Uterus (tissue), 4 donors: ENCODE results near the gene CITED4. TPM values are rescaled to one million over a fixed set of nuclear protein-coding genes. Genes with fewer than 3 reads are reported as not detected.

Source experiments
- DNase-seq, 2 donors: peaks; one replicate each; pipeline ENCODE4 v3.0.0-alpha.2; 2019 to 2020
- H3K27ac ChIP-seq, 2 donors: fragments of 200-600 bp; sonication (generic); 1 replicate in 1 of 2; 2 replicates in 1 of 2; pipeline ENCODE4 v1.5.1; 2016 to 2018
- H3K27me3 ChIP-seq, 2 donors: fragments of 200-600 bp; sonication (generic); one replicate each; pipeline ENCODE4 v1.5.1; 2018 to 2019; ENCODE audit warnings: control low read depth in 1 of 2
- H3K36me3 ChIP-seq, 2 donors: fragments of 200-600 bp; sonication (generic); one replicate each; pipeline ENCODE4 v1.5.1; 2019; ENCODE audit warnings: control low read depth in 1 of 2
- H3K4me1 ChIP-seq, 2 donors: fragments of 200-600 bp; sonication (generic); one replicate each; pipeline ENCODE4 v1.5.1; 2018 to 2019; ENCODE audit warnings: control low read depth in 1 of 2
- H3K4me3 ChIP-seq, 2 donors: fragments of 200-600 bp; sonication (generic); 1 replicate in 1 of 2; 2 replicates in 1 of 2; pipeline ENCODE4 v1.5.1; 2018 to 2019; ENCODE audit warnings: mild to moderate bottlenecking in 1 of 2
- H3K9me3 ChIP-seq, 2 donors: fragments of 200-600 bp; sonication (generic); one replicate each; pipeline ENCODE4 v1.5.1; 2019; ENCODE audit warnings: control low read depth in 1 of 2
- POLR2A ChIP-seq, 2 donors: fragments of 450-650 bp; IDR thresholded peaks; one replicate each; pipeline ENCODE4 v1.6.1; 2016; ENCODE audit warnings: antibody characterized with exemption in 2 of 2, mild to moderate bottlenecking in 1 of 2, moderate library complexity in 1 of 2
- intact Hi-C: fragments of 100-400 bp; cut with DNase I; formaldehyde crosslinking; loops from one replicate; pipeline ENCODE4 v1.15.1; 2023; ENCODE audit warnings: low total_unique reads
- total RNA-seq, 4 donors: library from RNA; depleted of rRNA in 3 of 4; stranded (reverse); fragments of >200 nt in 3 of 4; gene quantifications; one replicate each; pipeline versions ENCODE4 v1.1.0 to v1.2.4, GENCODE V29; 2014 to 2023
- TF ChIP-seq, protein P1 (sequence below), 4 experiments: fragments of 200-600 bp in 2 of 4; fragments of 450-650 bp in 2 of 4; sonication (generic) in 2 of 4; IDR thresholded peaks; one replicate each; pipeline ENCODE4 v1.5.1; 2016 to 2019; ENCODE audit warnings: antibody characterized with exemption in 4 of 4, mild to moderate bottlenecking in 2 of 4, moderate library complexity in 1 of 4
- donor health status: DM: yes; HTN: yes; CAD: no.

The CITED4 gene
- total RNA-seq, 4 donors from 2014 or later = 4.1 to 99.9 (median 19.9) TPM

DNA sequence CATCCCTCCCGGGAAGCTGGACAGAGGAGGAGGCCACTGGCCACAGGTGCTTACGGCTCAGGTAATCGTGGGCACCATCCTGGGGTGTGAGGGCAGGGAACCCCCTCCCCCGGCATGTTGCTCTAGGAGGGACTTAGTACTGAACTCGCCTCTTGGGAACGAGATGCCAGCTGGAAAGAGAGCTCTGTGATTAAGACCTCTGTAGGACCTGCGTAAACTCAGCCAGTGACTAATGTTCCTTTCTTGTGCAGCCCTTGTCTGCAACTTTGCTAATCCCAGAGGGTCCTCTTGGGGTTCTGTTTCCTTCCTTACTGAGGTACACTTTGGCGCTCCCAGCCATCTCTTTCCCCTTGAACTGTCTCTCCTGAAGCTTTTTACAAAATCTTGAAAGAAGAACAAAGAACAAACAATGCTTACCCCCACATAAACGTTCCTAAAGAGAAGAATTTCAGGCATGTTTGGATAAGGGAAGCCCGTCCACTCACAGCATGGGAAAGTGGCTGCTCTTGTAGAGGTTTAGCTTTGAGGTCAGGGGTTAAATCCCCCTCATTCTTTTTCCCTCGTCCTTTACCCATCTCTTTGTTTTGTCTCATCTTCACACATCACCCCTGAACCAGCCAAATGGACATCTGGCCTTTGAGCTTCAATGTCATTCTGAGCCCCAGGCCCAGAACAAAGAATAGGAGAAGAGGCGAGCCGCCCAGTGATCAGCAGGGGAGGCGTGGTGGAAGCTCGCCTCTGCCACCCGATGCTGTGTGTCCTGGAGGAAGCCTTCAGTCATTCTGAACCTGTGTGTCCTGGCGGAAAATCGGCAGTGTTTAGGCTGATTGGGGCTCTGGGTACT, 37.4 kb downstream of the CITED4 start:
- TF ChIP-seq POLR2A (IDR thresholded peaks at IDR 0.05) = no peak
- TF ChIP-seq, protein P1, sequence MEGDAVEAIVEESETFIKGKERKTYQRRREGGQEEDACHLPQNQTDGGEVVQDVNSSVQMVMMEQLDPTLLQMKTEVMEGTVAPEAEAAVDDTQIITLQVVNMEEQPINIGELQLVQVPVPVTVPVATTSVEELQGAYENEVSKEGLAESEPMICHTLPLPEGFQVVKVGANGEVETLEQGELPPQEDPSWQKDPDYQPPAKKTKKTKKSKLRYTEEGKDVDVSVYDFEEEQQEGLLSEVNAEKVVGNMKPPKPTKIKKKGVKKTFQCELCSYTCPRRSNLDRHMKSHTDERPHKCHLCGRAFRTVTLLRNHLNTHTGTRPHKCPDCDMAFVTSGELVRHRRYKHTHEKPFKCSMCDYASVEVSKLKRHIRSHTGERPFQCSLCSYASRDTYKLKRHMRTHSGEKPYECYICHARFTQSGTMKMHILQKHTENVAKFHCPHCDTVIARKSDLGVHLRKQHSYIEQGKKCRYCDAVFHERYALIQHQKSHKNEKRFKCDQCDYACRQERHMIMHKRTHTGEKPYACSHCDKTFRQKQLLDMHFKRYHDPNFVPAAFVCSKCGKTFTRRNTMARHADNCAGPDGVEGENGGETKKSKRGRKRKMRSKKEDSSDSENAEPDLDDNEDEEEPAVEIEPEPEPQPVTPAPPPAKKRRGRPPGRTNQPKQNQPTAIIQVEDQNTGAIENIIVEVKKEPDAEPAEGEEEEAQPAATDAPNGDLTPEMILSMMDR (IDR thresholded peaks at IDR 0.05) = no peak
- Histone ChIP-seq H3K4me1 (no peaks in the 10 kb centered on the region), H3K27ac (no peak overlapping the region), H3K9me3 (no peaks in the 10 kb centered on the region), H3K36me3 (no peaks in the 10 kb centered on the region), H3K4me3 (no peak overlapping the region), H3K27me3 (no peaks in the 10 kb centered on the region)
- DNase-seq = no peak
- intact Hi-C loops = no loop called here

DNA sequence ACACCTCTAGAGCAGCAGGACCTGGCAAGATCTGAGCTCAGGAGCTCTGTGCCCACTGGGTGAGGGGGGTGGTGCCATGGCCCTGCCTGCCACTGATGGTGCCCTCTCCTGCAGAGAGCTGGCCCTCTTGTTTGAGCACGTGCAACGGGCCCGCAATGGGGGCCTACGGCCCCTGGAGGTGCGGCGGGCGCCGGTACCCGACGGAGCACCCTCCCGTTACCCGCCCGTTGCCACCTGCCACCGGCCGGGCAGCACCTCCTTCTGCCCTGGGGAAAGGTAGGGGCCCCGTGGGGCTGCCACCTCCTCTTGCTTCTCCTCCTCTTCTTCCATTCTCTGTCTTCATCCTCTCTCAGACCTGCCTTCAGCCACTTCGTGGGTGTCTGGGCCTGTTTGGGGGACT, 38.2 kb downstream of the CITED4 start:
- Histone ChIP-seq H3K27ac (no peak overlapping the region), H3K9me3 (no peaks in the 10 kb centered on the region), H3K4me3 (no peak overlapping the region), H3K36me3 (no peaks in the 10 kb centered on the region), H3K4me1 (no peaks in the 10 kb centered on the region), H3K27me3 (no peaks in the 10 kb centered on the region)
- no peak for TF ChIP-seq POLR2A (IDR thresholded peaks at IDR 0.05)
- TF ChIP-seq, protein P1 (IDR thresholded peaks at IDR 0.05) = no peak
- no peak for DNase-seq
- intact Hi-C loops = no loop called here

DNA sequence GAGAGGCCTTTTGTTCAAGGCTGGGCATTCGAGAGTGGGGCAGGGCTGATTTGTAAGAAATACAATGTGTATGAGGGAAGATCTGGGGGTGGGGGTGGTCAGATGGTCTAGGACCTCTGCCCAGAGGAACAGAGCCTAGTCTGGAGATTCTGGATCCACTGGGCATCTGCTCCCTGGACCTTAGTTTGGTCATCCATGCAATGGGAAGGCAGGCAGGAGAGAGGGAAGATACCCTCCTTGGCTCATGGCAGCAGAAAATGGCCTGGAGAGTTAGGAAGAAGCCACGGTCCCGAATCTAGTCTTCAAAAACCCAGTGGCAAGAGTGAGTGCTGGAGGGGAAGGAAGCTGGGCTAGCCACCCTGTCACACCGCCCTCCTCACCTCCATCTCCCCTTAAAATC, 38.8 kb downstream of the CITED4 start:
- no peaks in the 10 kb centered on the region for H3K36me3 ChIP-seq
- H3K4me1 ChIP-seq = peaks cover 0 to 2% of the 10 kb centered on the region in 2 donors
- no peak for DNase-seq
- TF ChIP-seq, protein P1 (IDR thresholded peaks at IDR 0.05) = no peak
- no peak for TF ChIP-seq POLR2A (IDR thresholded peaks at IDR 0.05)
- intact Hi-C loops = no loop called here
- no peaks in the 10 kb centered on the region for H3K27me3 ChIP-seq
- H3K4me3 ChIP-seq = no peak overlapping the region
- H3K9me3 ChIP-seq = no peaks in the 10 kb centered on the region
- H3K27ac ChIP-seq = no peak overlapping the region

DNA sequence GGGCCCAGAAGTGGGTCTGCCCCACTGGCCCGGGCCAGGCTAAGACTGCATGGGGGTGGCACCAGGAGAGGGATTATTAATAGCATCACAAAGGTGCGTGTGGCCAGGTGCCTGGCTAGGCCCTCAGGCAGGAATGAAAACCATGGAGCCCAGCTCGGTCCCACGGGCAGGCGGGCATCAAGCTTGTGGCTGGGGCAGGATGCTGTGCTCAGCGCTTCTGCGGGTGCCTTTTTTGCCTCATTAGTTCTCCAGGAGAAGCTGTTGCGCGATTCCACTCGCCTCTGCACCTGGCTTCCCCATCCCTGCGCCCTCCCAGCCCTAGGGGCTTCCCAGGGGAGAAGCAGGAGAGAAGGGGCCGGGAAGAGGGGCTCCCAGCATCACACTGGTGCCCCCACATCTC, 39.3 kb downstream of the CITED4 start:
- TF ChIP-seq POLR2A (IDR thresholded peaks at IDR 0.05) = no peak
- TF ChIP-seq, protein P1 (IDR thresholded peaks at IDR 0.05) = no peak

DNA sequence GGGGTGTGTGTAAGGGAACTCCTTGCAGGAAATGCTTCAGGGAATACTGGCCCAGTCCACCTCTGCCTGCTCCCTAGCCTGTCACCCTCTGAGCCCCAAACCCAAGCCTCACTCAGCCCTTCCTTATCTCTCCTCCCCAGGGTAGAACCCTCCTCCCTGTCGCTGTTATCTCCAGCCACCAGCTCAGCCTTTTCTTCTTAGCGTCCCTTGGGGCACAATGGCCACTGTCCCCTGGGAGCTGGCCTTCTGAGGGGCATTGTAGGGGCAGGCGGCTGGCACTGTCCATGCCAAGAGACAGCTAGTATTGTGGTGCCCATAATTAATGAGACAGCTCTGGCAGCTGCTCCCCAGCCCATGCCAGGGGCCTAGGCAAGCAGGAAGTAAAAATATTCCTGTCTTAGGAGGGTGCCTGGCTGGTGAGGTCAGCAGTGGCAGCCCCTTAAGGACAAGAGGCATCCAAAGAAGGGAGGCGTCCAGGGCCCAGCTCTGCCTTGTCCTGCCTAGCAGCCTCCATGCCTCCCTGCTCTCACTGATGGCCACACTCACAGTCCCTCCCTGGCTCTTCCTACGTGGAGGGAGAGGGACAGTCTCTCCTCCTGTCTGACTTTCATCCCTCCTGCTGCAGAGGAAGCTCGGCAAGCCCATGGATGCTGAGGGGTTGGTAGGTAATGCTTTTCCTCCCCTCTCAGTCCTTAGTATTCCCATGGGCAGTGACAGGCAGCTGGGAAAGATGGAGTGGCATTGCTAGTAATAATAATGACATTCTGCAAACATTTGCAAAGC, 41.1 kb downstream of the CITED4 start:
- intact Hi-C loops = no loop called here
- Histone ChIP-seq H3K27ac (no peak overlapping the region), H3K36me3 (no peaks in the 10 kb centered on the region)

More for the DNA sequence above, 39.3 kb downstream of the CITED4 start:
- Histone ChIP-seq H3K27ac (no peak overlapping the region), H3K36me3 (no peaks in the 10 kb centered on the region), H3K4me1 (peaks cover 0 to 6% of the 10 kb centered on the region in 2 donors), H3K4me3 (no peak overlapping the region), H3K9me3 (no peaks in the 10 kb centered on the region), H3K27me3 (no peaks in the 10 kb centered on the region)
- intact Hi-C loops = no loop called here
- DNase-seq = no peak

More for the DNA sequence above, 41.1 kb downstream of the CITED4 start:
- Histone ChIP-seq H3K9me3 (no peaks in the 10 kb centered on the region), H3K4me1 (peaks cover 0 to 6% of the 10 kb centered on the region in 2 donors), H3K4me3 (no peak overlapping the region), H3K27me3 (no peaks in the 10 kb centered on the region)
- TF ChIP-seq POLR2A (IDR thresholded peaks at IDR 0.05) = no peak
- TF ChIP-seq, protein P1 (IDR thresholded peaks at IDR 0.05) = no peak
- DNase-seq = no peak
